Fibroblast of gingiva (primary cell): ENCODE data around the gene FREY1.
"Not testable (repeated sequence)": the region's sequence is repeated elsewhere in the genome, so short reads cannot be mapped to it uniquely, and the experiment has no call there.

Source experiments
- DNase-seq: peaks from one replicate; pipeline ENCODE4 v3.0.0-alpha.2; 2011; ENCODE audit warnings: low read depth

Gene FREY1

GRCh38 chr11:45913942-45914635 is 7.0 kb upstream of the FREY1 start:
- no peak for DNase-seq

DNA sequence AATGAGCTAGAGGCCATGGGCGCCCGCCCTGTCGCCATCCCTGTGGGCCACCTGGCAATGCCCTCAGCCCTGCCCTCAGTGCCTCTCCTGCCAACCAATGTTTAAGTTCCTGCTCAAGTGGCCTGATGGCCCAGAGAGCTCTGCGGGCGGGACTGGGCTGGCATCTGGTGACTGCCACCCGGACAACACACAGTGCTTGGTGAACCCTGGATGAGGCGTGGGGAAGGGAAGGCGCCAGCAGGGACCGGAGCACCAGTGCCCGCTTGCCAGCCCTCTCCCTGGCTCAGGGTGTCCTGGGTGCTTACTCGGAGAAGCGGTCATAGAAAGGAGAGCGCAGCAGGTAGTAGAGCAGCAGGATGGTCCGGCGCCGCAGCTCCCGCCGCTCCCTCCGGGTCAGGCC is 6.4 kb upstream of the FREY1 start:
- no peak for DNase-seq

- no peak for DNase-seq
These were observed 3.6 kb upstream of the FREY1 start for GRCh38 chr11:45910623-45911022.

GRCh38 chr11:45909594-45910475 is 2.8 kb upstream of the FREY1 start:
- DNase-seq = no peak

GRCh38 chr11:45907911-45908370 is 870 bp upstream of the FREY1 start:
- DNase-seq = no peak

DNA sequence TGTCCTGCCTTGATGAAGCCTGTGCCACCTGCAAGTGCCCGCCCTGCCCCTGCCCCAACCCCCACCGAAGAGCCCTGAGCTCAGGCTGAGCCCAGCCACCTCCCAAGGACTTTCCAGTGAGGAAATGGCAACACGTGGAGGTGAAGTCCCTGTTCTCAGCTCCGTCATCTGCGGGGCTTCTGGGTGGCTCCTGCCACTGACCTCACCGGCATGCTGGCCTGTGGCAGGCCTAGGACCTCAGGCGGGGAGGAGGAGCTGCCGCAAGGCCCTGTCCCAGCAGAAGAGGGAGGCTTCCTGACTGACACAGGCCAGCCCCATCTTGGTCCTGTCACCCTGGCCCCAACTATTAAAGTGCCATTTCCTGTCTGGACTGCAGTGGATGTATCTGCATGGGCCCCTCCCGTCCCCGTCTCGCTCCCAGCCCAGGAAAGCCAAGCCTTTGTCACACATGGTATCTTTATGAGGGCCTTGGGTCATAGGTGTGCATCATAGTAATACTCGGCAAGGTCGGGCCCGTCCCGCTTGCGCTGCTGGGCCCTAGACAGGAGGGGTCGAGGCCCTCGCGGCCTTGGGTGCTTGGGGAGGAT is 882 bp downstream of the FREY1 start:
- no peak for DNase-seq

- DNase-seq = not testable (repeated sequence)
These were observed 1.5 kb downstream of the FREY1 start for GRCh38 chr11:45905576-45905975.

- DNase-seq = no peak
These were observed 2.0 kb downstream of the FREY1 start for GRCh38 chr11:45905095-45905494.

DNA sequence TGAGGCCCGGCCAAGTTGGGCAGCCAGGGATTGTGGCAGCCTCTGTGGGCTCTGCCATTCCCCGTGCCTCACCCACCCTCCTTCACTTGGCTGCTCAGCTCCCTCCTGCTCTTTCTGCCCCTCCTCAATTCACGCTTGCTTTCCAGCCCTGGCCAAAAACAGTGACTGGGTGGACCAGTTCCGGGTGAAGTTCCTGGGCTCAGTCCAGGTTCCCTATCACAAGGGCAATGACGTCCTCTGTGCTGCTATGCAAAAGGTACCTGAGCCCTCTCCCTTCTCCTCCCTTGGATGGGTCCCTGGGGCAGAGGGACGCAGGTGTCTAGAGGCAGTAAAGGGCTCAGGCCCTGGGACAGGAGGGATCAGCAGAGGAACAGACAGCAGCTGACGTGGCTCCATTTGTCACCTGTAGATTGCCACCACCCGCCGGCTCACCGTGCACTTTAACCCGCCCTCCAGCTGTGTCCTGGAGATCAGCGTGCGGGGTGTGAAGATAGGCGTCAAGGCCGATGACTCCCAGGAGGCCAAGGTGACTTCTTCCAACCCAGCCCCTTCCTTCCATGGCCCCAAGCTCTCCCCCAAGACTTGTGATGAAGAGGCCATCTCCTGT is 2.7 kb downstream of the FREY1 start:
- DNase-seq = no peak

DNA sequence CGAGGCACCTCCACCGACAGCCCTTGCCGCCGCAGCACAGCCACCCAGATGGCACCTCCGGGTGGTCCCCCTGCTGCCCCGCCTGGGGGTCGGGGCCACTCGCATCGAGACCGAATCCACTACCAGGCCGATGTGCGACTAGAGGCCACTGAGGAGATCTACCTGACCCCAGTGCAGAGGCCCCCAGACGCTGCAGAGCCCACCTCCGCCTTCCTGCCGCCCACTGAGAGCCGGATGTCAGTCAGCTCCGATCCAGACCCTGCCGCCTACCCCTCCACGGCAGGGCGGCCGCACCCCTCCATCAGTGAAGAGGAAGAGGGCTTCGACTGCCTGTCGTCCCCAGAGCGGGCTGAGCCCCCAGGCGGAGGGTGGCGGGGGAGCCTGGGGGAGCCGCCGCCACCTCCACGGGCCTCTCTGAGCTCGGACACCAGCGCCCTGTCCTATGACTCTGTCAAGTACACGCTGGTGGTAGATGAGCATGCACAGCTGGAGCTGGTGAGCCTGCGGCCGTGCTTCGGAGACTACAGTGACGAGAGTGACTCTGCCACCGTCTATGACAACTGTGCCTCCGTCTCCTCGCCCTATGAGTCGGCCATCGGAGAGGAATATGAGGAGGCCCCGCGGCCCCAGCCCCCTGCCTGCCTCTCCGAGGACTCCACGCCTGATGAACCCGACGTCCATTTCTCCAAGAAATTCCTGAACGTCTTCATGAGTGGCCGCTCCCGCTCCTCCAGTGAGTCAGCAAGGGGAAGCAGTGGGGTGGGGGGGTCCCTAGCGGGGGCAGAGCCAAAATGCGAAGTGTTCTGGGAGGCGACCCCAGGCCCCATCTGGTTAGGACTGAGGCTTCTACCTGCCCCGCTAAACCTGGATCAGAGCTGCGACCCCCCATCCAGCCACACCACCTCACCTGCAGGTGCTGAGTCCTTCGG is 4.4 kb downstream of the FREY1 start:
- no peak for DNase-seq

DNA sequence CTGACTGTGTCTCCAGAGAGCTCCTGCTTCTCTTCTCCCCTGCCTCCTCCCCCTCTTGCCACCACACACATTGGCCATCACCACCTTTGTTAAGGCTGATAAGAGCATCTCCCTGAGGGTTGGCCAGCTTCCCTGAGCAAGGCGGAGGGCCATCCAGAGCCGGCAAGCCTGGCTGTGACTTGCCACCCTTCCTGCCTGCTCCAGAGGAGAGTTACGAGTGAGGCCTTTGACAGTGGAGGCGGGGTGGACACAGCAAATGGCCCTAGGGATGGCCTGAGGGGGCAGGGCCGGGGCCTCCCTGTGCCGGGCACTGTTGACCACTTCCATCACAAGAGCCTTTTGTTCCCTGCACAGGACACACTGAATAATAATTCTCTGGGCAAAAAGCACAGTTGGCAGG is 5.4 kb downstream of the FREY1 start:
- DNase-seq = no peak

DNA sequence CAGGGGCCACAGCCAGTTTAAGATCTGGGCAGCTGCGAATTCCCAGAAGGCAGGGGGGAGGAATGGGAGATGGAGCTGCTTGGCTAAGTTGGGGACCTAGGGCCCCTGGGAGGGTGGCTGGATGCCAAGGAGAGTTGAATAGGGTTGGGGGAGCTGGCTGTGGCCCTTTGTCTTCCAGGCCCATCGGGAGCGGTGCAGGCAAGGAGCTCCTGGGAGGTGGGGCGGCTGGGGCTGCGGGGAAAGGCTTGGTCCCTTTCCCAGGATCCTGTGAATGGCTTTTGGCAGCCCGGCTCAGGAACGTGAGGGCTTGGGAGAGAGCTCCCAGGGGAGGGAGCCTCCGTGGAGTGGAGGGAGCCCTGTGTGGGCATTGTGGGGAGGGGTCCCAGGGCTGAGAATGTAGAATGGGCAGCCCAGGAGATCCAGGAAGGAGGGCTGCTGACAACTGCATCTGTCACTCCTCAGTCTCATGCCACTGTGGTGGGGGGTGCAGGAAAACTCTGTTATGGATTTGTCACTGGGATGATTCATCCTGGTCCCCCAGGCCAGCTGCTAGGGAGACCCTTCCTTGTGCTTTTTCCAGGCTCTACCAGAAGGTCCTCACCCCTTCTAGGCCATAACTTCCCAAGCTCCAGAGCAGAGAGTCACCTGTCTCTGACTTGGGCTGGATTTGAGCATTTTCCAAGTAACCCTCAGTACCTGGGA is 6.0 kb downstream of the FREY1 start:
- no peak for DNase-seq

DNA sequence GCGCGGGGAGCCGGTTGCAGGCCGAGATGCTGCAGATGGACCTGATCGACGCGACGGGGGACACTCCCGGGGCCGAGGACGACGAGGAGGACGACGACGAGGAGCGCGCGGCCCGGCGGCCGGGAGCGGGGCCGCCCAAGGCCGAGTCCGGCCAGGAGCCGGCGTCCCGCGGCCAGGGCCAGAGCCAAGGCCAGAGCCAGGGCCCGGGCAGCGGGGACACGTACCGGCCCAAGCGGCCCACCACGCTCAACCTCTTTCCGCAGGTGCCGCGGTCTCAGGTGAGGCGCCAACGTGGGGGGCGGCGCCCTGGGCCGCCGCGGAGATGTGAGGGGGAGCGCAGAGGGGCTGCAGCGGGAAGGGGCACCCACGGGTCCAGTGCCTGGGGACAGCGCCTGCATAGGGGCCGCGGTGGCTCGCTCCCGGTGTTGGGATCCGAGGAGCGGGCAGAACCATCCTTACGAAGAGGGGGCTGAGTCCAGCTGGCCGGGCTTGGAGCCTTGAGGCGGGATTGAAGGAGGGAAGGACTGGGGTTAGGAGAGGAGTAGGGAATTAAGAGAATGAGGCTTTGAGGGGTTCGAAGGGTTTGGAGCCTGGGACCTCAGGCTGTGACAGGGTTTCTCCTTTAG is 6.8 kb downstream of the FREY1 start:
- DNase-seq = not testable (repeated sequence)

DNA sequence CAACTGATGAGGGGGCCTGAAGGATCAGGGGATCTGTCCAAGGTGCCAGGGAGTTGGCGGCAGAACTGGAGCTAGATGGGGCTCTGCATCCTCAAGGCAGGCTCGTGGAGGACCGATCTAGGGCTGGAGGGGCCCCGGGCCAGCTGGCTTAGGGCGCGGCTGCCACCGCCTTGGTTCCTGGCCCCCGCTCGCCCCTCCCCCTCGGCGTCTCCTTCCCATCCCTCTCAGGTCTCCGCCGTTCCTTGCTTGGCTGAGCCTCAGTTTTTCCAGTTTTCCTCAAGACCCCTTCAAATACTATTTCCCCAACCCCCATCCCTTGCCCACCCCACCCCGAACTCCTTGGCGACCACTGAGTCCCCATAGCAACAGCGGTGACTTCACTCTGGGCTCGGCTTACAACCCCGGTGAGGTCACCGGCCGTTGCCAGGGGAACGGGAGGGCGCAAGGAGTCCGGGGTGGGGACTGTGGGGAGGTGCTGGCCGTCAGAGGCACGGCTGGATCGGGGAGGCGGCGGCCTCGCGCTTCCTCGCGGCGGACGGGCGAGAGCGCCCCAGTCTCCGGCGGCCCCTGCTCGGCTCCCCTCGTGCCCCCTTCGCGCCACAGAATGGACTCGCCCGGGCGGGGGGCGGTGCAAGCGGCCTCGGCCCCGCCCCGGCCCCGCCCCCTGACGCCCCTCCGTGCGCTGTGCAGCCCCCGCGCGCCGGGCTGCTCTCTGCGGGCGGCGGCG is 7.5 kb downstream of the FREY1 start:
- DNase-seq = peak; percentile 84

GRCh38 chr11:45899086-45899447 is 8.0 kb downstream of the FREY1 start:
- DNase-seq = no peak

DNA sequence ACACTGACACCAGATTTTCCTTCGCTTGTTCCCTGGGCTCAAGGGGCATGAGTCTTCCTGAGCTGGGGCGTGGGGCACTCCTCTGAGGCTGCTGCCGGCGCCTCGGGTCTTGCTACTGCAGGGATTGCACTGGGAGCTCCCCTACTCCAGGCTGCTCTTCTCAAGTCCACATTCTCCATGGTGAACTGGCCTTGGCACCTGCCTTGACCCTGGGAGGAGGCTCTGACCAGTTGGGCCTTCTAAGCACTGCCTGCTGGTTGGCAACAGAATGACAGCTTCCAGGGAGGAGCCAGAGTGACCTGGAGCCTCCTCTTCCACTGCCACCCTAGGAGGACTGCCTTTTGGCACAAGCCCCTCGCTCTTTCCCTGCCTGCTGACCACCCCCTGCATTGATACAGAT is 9.5 kb downstream of the FREY1 start:
- no peak for DNase-seq

DNA sequence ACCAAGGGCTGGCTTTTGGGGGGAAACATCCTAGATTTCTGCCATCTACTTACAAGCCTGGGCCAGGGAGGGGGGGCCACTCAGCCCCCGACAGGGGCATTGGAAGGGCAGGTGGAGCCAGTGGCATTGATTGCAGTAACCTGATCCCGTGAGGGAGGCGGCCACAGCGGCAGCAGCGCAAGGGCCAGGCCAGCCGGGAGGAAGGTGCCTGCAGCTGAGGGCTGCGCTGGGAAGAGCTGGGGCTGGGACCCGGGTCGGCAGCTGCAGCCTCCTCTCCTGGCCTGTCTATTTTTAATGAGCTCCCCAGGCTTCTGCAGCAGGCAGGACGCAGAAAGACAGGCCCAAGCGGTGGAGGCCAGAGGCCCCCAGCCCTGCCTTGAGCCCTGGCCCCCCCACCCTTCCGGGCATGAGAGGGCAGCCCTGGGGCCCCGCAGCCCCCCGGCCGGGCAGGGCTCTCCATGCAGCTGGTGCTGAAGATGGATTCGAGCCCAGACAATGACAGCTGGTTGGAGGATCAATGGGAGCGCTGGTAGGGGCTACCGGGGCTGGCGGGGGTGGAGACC is 10.6 kb downstream of the FREY1 start:
- no peak for DNase-seq

GRCh38 chr11:45895553-45896259 is 11.4 kb downstream of the FREY1 start:
- no peak for DNase-seq
